PFSK-1 (cell line): ENCODE measurements around the gene OR13F1.

ENCODE experiments used
- POLR2AphosphoS5 ChIP-seq: IDR thresholded peaks from 2 replicates; pipeline ENCODE4 v1.6.1; 2012; ENCODE audit warnings: low read depth, mild to moderate bottlenecking, control low read depth, low read length, moderate library complexity
- TAF1 ChIP-seq: IDR thresholded peaks from 2 replicates; pipeline ENCODE4 v1.6.1; 2012; ENCODE audit warnings: low read length, control low read depth, borderline replicate concordance; ENCODE audit not compliant: insufficient read depth

DNA sequence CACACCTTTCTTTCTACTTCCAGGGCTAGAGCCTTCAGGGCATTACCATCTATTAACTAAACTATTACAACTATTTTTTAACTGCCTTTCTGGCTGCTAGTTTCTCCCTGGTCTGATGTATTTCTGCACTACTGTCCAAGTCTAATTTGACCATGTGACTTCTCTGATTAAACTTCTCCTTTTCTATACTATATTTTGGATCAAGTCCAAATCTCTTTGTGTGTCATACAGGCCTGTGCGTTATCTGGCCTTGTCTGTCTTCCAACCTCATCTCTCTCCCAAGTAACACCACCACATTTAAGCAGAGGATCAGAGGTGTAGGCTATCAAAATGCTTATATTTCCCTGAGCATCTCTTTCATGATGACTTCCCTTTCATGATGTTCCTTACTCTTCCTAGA lies 47.2 kb upstream of the OR13F1 start:
- no peak for TF ChIP-seq TAF1
- TF ChIP-seq POLR2AphosphoS5: no peak
